Neural crest cell (in vitro differentiated cells): ENCODE data around the gene WIF1. TPM values are rescaled to one million over a fixed set of nuclear protein-coding genes. Genes with fewer than 3 reads are reported as not detected.
A peak's percentile ranks its signal among the peaks of the same experiment; 100 is the strongest.

Experiments
- DNase-seq: peaks from one replicate; pipeline ENCODE4 v3.0.0; 2021; ENCODE audit warnings: low read depth, mixed read lengths, low spot score
- H3K27ac Mint-ChIP-seq: one replicate; pipeline ENCODE4 v1.8.0; 2021; ENCODE audit warnings: mild to moderate bottlenecking, mixed read lengths; ENCODE audit not compliant: unreplicated experiment
- H3K27me3 Mint-ChIP-seq: 2 replicates; pipeline ENCODE4 v1.8.0; 2021; ENCODE audit warnings: low read depth, mild to moderate bottlenecking, mixed read lengths
- H3K36me3 Mint-ChIP-seq: 2 replicates; pipeline ENCODE4 v1.8.0; 2021; ENCODE audit warnings: low read depth, mild to moderate bottlenecking, mixed read lengths
- H3K4me1 Mint-ChIP-seq: 2 replicates; pipeline ENCODE4 v1.8.0; 2021; ENCODE audit warnings: mixed read lengths
- H3K4me3 Mint-ChIP-seq: one replicate; pipeline ENCODE4 v1.8.0; 2021; ENCODE audit warnings: mild to moderate bottlenecking, mixed read lengths
- H3K9me3 Mint-ChIP-seq: 2 replicates; pipeline ENCODE4 v1.8.0; 2021; ENCODE audit warnings: mixed read lengths
- long read RNA-seq: library from polyadenylated mRNA; unstranded; transcript quantifications from one replicate; pipeline ENCODE4 v2.0.0, GENCODE V29; 2020
- total RNA-seq: library from RNA; stranded (reverse); gene quantifications from 2 replicates; pipeline ENCODE4 v1.2.1, GENCODE V29; 2021
- TF ChIP-seq, protein P1 (sequence below): fragments of 200-600 bp; sonication (generic); conservative IDR thresholded peaks from 2 replicates; pipeline ENCODE4 v1.5.0; 2021; ENCODE audit warnings: antibody characterized with exemption, mild to moderate bottlenecking

The WIF1 gene, protein sequence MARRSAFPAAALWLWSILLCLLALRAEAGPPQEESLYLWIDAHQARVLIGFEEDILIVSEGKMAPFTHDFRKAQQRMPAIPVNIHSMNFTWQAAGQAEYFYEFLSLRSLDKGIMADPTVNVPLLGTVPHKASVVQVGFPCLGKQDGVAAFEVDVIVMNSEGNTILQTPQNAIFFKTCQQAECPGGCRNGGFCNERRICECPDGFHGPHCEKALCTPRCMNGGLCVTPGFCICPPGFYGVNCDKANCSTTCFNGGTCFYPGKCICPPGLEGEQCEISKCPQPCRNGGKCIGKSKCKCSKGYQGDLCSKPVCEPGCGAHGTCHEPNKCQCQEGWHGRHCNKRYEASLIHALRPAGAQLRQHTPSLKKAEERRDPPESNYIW
- total RNA-seq, result not detected in 2 replicates
- long read RNA-seq, result 0 reads

DNA sequence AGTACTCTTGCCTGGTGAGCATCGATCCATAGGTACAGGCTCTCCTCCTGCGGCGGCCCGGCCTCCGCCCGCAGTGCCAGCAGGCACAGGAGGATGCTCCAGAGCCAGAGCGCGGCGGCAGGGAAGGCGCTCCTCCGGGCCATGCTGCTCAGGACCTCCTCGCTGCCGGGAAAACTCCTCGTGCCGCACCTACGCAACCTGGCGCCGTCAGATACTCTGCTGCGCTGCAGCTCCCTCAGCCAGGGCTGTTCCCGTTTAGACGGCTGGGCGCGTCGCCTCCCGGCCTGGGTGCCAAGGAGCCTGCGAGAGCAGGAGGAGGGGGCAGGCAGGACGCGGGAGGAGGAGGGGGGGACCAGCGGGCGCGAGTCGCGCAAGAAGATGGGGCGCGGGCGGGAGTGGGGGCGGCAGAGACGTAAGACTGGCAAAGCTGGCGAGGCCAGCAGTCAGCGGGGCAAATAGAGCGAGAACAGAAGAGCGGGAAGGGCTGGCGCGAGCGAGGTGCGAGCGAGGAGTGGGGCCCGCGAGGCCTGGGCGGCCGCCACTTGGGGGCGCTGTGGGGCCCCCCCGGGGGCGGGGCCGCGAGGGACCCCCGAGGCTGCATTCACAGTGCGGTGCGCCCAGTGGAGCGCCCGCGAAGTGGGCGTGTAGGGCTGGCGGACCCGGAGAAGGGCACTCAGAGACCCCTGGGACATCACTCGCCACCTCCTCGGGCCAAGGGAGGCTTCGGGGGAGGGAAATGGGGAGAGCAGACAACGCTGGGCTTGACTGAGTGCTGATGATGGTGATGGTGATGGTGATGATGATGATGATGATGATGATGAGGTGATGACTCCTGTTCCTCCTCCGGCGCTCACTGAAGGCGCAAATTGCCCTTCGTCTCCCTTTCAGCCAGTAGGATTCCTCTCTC lies at the start of gene WIF1:
Gene WIF1 (minus strand): TSS at position 257 of the 907 bp plus-strand sequence. CDS start 114 bp downstream, at position 143.
- TF ChIP-seq, protein P1, sequence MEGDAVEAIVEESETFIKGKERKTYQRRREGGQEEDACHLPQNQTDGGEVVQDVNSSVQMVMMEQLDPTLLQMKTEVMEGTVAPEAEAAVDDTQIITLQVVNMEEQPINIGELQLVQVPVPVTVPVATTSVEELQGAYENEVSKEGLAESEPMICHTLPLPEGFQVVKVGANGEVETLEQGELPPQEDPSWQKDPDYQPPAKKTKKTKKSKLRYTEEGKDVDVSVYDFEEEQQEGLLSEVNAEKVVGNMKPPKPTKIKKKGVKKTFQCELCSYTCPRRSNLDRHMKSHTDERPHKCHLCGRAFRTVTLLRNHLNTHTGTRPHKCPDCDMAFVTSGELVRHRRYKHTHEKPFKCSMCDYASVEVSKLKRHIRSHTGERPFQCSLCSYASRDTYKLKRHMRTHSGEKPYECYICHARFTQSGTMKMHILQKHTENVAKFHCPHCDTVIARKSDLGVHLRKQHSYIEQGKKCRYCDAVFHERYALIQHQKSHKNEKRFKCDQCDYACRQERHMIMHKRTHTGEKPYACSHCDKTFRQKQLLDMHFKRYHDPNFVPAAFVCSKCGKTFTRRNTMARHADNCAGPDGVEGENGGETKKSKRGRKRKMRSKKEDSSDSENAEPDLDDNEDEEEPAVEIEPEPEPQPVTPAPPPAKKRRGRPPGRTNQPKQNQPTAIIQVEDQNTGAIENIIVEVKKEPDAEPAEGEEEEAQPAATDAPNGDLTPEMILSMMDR, result peak; percentile 52
- no peaks in the 10 kb centered on the region for H3K9me3 Mint-ChIP-seq
- H3K4me3 Mint-ChIP-seq, result peak within 1 kb of the TSS; percentile 54
- no peak within 1 kb of the TSS for H3K27ac Mint-ChIP-seq
- H3K36me3 Mint-ChIP-seq, result no peaks in the 10 kb centered on the region
- DNase-seq, result no peak
- peaks cover 68% of the 10 kb centered on the region for H3K27me3 Mint-ChIP-seq
- H3K4me1 Mint-ChIP-seq, result peaks cover 8% of the 10 kb centered on the region

DNA sequence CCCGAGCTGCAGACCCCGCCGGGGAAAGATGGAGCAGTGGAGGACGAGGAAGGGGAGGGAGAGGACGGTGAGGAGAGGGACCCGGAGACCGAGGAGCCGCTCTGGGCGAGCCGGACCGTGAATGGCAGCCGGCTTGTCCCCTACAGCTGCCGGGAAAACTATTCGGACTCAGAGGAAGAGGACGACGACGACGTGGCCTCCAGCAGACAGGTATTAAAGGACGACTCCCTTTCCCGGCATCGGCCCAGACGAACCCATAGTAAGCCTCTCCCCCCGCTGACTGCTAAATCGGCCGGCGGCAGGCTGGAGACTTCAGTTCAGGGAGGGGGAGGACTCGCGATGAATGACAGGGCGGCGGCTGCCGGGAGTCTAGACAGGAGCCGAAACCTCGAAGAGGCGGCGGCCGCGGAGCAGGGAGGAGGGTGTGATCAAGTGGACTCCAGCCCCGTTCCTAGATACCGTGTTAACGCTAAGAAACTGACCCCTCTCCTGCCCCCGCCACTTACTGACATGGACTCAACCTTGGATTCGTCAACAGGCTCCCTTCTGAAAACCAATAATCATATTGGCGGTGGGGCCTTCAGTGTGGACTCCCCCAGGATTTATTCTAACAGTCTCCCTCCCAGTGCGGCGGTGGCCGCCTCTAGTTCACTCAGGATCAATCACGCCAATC lies 49.2 kb upstream of the WIF1 start:
- Mint-ChIP-seq H3K36me3 (peaks cover 5% of the 10 kb centered on the region), H3K27me3 (peaks cover 26% of the 10 kb centered on the region), H3K4me1 (peaks cover 35% of the 10 kb centered on the region), H3K9me3 (no peaks in the 10 kb centered on the region), H3K4me3 (peak overlapping the region; percentile 100), H3K27ac (peak overlapping the region; percentile 80)
- TF ChIP-seq, protein P1, result no peak
- DNase-seq, result peak; percentile 46

DNA sequence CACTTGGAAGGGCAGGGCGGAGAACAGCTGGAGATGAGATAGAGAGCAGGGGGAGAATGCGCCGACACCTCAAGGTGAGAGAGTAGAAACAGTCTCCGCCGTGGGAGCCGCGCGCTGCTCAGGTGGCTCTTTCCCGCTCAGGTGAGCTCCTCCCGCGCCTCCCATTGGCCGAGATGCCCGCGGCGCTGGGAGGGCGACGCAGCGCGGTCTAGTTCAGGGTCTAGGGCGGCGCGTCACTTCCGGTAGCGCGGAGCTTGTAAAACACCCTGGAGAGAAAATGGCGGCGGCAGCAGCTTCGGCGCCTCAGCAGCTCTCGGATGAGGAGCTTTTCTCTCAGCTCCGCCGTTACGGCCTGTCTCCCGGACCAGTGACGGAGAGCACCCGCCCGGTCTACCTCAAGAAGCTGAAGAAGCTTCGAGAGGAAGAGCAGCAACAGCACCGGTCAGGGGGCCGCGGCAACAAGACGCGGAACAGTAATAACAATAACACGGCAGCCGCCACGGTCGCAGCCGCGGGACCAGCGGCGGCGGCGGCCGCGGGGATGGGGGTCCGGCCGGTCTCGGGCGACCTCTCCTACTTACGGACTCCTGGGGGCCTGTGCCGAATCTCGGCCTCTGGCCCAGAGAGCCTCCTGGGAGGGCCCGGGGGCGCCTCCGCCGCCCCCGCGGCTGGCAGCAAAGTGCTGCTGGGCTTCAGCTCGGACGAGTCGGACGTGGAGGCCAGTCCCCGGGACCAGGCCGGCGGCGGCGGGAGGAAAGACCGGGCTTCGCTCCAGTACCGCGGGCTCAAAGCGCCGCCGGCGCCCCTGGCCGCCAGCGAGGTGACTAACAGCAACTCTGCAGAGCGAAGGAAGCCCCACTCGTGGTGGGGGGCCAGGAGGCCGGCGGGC lies 48.5 kb upstream of the WIF1 start, which contains the start of gene LEMD3:
Gene LEMD3 (plus strand): TSS at position 264 of the 889 bp plus-strand sequence. CDS start 14 bp downstream, at position 278.
- TF ChIP-seq, protein P1, result peak; percentile 16
- Mint-ChIP-seq H3K27ac (peak within 1 kb of the TSS; percentile 100), H3K4me3 (peak within 1 kb of the TSS; percentile 100), H3K9me3 (no peaks in the 10 kb centered on the region), H3K27me3 (peaks cover 26% of the 10 kb centered on the region), H3K4me1 (peaks cover 35% of the 10 kb centered on the region), H3K36me3 (peaks cover 5% of the 10 kb centered on the region)
- peak; percentile 79 for DNase-seq

DNA sequence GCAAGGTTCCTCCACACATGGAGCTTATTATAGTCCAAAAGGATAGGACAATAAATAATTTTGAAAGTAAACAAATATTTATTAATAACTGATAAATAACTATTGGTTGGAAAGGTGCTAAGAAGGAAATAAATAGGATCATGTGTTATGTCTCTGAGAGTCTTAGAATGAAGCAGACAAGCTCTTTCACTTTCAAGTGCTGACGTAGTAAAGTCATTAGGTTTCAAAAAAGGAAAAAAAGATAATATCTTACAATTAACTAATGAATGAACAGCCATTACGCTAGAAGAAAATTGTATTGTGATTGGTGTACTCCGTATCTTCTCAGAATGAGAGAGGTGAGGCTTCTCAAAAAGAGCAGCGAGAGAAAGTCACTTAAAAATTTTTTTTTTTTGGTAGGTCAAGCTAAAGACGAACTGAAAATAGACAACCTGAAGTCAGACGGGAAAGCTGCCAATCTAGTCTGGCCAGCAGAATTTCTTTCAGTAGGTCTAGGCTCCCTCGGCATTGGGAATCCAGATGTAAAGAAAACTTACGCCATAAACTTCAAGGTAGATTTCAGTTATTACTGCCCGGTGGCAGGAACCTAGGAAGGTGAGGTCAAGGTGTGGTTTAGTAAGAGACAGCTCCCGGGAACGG lies 47.7 kb upstream of the WIF1 start:
- TF ChIP-seq, protein P1, result no peak
- peaks cover 35% of the 10 kb centered on the region for H3K4me1 Mint-ChIP-seq
- no peak for DNase-seq
- peaks cover 5% of the 10 kb centered on the region for H3K36me3 Mint-ChIP-seq
- no peaks in the 10 kb centered on the region for H3K9me3 Mint-ChIP-seq
- H3K27me3 Mint-ChIP-seq, result peaks cover 26% of the 10 kb centered on the region
- H3K27ac Mint-ChIP-seq, result peak overlapping the region; percentile 100
- peak overlapping the region; percentile 100 for H3K4me3 Mint-ChIP-seq
